Right renal cortex interstitium (tissue), 3 donors: ENCODE results near the gene RTL10. TPM values are rescaled to one million over a fixed set of nuclear protein-coding genes. Genes with fewer than 3 reads are reported as not detected.

Experiments
- DNase-seq, 3 donors: peaks; one replicate each; pipeline ENCODE4 v3.0.0-alpha.2; 2013; ENCODE audit warnings: low read depth in 3 of 3, low spot score in 2 of 3
- polyA plus RNA-seq, 3 donors: library from polyadenylated mRNA; unstranded; fragments of 120-200 nt; gene quantifications; one replicate each; pipeline ENCODE4 v1.2.1, GENCODE V29; 2013; ENCODE audit not compliant: insufficient read length in 3 of 3

The RTL10 gene
- polyA plus RNA-seq, 3 donors: 20.1 to 23.0 (median 21.8) TPM

GRCh38 chr22:19826619-19826950 is 28.1 kb downstream of the RTL10 start:
- DNase-seq: no peak

GRCh38 chr22:19825904-19826618 is 28.6 kb downstream of the RTL10 start:
- DNase-seq: no peak

- no peak for DNase-seq
Observed at GRCh38 chr22:19824926-19825339, 29.7 kb downstream of the RTL10 start.

- DNase-seq: no peak
Observed at GRCh38 chr22:19824212-19824925, 30.3 kb downstream of the RTL10 start.

DNA sequence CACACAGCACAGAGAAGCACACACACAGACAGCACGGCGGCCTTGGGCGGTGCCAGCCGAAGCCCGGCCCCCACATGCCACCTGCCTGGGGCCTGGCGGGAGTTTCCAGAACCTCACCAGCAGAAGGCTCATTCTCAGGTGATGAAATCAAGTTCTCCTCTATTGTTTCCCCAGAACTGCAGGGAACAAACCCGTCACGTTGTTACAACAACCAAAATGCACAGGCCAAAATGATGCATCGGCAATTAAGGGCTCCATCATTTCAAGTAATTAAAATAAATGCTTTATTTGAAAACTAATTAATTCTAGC is 30.8 kb downstream of the RTL10 start:
- no peak for DNase-seq

- no peak for DNase-seq
Observed at GRCh38 chr22:19823191-19823901, 31.3 kb downstream of the RTL10 start.

DNA sequence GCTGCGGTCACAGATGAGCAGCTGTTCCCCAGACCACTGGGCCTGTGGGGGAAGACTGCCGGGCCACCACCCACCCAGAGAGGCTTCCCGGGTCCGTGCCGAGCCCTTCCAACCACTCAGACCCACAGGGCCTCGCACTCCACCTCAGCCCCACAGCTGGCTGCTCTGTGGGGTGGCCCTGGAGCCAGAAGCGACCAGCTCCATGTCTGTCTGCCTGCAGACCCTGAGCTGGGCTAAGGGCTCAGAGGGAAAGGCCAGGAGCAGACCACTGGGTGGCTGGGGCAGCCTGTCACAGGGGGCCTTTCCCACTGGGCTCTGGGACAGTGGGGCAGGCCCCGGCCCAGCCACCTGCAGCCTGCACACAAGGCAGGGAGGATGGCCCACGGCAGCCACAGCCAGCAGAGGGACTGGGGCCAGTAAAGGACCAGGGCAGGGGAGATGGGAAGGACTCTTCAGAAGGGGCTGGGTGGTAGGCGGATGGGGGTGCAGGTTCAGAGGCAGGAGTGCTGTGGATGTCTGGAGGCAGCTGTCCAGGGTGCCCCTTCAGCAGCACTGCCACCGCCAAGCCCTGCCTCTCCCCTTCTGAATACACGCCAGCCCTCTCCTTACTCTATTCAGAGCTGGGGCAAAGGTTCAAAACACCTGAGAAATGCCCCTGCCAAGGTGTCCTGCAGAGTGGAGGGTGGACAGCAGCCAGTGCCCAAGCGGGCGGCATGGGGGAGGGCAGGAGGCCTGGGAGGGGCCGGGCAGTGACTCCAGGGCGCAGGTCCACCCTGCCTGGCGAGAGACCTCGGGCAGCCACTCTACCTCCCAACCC is 32.2 kb downstream of the RTL10 start:
- DNase-seq: no peak

GRCh38 chr22:19821523-19822300 is 33.0 kb downstream of the RTL10 start:
- DNase-seq: no peak

DNA sequence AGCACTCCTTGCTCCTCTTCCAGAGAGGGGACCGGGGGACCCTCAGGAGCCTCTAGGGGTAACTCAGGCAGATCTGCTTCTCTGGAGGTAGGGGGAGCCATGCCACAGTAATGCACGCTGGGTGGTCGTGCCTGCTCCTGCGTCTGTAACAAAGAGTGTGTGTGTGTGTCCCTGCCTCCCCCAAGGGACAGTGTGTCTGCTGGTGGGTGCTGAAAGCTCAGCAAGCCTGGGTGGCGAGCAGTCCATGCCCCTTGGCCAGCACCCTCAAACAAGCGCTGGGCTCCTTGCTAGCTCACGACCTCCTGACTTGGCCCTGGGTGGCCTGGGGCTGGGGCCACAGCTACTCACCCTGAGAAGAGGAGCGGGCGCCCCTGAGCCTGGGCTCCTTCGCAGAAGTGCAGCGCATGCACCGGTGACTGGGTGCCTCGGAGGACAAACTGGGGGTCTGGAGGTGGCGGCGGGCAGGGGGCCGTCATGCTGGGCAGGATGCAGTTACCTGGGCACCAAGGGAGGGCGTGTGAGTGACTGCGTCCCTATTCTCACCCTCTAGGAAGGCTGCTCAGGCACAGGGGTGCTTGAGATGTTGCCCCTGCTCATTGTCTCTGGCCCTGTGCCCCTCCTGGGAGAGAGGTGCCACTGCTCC is 33.7 kb downstream of the RTL10 start:
- no peak for DNase-seq

- DNase-seq: no peak
Observed at GRCh38 chr22:19819911-19820879, 34.5 kb downstream of the RTL10 start.

DNA sequence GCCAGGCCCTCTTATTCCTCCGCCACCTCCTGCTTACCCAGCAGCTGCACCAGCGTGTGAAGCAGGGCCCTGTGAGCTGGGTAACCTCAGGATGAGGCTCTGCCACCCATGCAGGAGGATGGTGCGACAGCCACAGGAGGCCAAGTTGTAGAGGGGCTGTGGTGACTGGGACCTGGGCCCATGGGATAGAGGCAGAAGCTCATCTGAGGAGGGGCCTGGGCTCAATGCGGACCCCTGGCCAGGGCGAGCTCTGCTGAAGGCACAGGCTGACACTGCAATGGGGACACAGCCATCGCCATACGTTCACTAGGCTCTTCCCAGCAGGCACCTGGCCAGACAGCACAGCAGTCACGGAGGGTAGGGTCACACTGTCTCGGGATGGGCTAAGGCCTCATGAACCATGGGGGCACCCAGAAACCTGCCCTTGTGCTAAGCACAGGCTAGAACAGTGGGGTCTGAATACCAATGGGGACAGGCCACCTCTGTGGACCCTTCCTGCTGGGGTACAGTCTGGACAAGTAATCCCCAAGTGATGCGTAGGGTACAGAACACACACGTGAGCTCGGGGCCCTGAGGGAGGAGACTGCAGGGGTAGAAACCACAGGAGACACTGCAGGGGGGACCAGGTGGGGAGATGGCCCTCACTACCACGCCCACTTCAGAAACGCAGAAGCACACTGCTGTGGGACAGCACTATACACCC is 35.3 kb downstream of the RTL10 start:
- DNase-seq: no peak

GRCh38 chr22:19818324-19819207 is 36.1 kb downstream of the RTL10 start:
- DNase-seq: no peak

- no peak for DNase-seq
Observed at GRCh38 chr22:19816372-19817119, 38.1 kb downstream of the RTL10 start.

- no peak for DNase-seq
Observed at GRCh38 chr22:19815823-19816290, 38.8 kb downstream of the RTL10 start.

- DNase-seq: no peak
Observed at GRCh38 chr22:19815093-19815822, 39.4 kb downstream of the RTL10 start.

DNA sequence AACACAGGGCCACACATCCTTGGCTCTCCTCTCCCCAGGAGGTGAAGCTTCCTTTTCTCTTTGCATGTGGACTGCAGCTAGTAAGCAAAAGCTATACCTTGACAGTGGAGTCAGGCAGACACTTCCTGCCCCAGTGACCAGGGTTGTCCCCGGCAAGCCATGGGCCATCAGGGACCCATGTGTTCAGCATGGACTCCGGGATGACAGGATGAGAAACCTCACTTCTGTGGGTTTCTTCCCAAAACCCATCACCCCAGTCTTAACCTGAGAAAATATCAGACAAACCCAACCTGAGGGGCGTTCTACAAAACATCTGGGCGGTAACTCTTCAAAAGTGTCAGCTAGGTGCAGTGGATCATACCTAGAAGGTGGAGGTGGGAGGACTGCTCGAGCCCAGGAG is 40.2 kb downstream of the RTL10 start:
- DNase-seq: no peak
